GM21723 (cell line): ENCODE measurements around the gene ATF7IP.
"Not testable (repeated sequence)": the region's sequence is repeated elsewhere in the genome, so short reads cannot be mapped to it uniquely, and the experiment has no call there.

Experiments
- ATAC-seq: cut with Tn5 transposase; IDR thresholded peaks from one replicate; pipeline ENCODE4 v1.9.1; 2021; ENCODE audit warnings: mild to moderate bottlenecking, moderate library complexity; ENCODE audit not compliant: unreplicated experiment

The ATF7IP gene

DNA sequence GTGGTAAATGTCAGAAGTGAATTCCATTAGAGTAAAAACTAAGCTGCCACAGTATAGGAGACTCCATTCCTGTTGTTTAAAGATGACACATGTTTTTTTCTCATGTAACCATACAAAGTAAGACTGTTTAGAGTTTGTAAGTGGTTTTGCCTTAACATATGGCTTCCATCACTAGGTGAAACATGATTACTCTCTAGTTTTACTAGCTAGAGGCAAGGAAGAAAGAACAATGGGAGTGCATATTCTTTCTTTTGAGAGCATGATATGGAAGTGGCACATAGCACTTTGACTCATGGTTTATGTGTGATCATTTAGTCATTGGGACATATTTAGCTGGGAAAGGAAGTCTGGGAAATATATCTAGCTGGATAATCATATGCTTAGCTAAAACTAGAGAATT lies 7.7 kb downstream of the ATF7IP start:
- ATAC-seq: no peak

DNA sequence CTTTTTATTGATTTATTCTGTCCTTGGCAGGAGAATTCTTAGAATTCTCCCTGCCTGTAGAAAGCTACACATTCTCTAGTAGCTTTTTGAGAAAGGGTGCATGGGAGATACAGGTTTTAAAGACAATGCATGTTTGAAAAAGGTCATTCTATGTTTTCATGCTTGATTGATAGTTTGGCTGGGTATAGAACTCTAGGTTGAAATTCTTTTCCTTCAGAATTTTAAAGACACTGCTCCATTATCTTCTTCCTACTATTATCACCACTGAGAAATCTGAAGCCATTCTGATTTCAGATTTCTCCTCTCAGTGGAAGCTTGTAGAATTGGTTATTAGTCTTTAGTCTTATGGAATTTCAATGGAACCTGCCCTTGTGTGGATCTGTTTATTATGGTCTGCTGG lies 14.0 kb downstream of the ATF7IP start:
- no peak for ATAC-seq

DNA sequence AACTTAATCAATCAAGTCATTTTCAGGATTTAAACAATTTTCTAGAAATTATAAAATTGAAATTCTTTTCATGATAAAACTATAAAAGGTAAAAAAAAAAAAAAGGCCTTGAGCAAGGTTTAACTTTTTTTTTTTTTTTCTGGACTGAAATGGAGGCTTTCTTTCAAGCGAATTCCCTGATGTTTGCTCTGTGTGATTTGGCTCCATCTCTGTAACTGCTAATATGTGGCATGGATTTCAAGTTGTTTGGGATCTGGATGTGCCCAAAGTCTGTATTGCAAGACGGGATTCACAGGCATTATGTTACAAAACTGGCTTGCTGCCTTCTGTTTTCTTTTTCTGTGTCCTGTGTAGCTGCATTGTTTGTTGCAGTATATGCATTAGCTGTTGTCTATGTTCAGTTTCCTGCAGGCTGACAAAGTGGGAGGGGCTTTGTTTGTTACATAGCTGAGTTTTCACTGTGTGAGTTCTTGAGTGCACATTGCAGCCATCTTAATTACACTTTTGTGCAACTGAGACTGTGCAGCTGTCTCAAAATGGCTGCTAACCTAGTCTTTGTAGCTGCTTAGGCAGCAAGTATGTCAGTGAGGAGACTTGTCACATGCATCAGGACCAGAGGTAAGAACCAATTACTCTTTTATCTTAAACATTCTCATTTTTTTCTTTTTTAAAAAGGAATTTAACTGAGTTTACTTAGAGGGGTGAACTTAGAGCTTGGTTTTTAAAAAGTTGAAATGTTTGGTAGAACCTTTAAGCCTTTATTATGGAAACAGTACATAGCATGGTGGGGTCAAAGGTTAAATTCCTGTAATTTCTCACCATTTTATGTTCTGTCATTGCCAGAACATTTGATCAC lies 19.5 kb downstream of the ATF7IP start:
- peak; percentile 89 for ATAC-seq

DNA sequence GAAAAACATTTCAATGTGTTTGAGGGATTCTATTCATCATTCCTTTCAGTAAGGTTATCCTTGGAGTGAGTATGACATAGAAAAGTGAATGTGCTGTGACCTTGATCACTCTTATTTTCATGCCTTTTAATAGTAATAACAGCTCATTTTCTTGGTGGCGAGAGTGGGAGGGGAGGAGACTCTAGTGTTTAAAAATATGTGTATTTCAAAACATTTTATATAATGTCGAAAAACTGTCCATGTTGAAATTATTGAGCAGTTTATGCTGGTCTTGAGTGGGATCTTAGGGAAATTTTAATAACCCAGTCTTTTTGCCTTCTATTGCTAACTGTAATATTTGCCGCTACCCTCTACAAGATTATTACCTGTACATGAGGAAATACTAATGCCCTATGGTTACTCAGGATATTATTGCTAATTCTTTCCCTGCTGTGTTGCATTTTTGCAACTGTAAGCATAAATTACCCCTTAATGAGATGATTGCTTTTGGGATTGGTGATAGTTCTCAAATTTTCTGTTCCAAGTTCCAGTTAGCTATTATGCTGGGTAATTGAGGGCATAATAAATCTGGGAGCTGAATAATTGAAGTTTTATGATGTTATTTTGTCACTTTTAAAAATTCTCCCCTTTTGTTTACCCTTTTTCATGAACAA lies 21.9 kb downstream of the ATF7IP start:
- no peak for ATAC-seq

DNA sequence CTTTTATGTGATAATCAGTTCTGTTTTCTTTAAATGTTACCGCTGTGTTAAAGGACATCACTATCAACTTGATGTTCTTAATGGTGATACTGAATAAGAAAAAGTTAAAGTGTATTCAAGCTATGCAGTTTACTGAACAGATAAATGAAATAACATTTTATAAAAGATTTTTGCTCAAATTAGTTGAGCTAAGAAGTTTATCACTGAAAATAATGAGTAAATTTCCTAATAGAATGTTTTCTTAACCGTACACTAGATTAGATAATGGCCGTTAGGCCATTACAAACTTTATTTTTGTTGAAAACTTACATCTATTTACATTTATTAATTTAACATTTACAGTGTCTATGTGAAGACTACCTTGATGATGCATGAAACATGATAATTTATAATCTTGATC lies 25.0 kb downstream of the ATF7IP start:
- ATAC-seq: no peak

DNA sequence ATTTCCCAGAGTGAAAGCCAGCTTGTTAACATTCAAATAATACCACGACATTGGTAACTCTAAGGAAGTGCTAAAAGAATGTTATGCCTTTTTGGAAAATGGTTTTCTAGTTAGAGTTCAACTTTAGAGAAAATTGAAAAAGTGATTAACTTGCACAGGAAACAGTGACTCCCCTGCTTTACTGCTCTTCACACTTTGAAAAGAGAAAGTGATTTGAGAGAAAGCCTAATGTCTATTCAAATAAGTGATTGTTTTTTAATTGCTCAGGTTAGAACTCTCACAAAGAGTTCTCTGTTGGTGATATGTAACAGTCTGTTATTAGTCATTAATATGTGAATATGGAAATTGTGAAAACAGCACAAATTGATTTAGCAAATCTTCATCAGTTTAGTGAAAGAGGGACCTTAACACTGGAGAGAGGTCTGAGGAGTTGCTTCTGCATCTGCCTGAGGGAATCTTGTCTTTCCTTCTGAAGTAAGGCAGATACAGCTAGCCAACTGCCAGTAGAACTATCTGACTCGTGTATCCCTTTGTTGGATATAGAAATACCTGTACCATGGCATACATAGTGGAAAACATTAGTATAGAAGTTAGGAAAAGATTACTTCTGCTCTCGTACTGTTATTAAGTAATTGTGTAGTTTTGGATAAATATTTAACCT lies 25.5 kb downstream of the ATF7IP start:
- no peak for ATAC-seq

DNA sequence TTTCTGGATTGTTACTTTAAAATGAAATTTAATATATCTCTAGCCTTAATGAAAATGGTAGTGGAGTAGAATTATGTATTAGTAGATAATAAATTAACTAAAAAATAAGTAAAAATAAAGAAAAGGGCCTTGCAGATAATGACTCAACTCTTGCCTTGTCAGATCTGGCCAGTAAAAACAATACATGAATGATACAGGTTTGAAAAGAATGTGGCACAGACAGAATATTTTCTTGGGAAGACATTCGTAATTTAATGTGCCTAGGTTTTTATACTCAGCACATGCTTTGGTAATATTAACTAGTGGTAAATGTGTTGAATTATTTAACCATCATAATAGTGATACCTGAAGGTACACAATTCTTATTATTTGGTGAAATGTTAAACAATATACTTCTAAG lies 28.3 kb downstream of the ATF7IP start:
- ATAC-seq: no peak

DNA sequence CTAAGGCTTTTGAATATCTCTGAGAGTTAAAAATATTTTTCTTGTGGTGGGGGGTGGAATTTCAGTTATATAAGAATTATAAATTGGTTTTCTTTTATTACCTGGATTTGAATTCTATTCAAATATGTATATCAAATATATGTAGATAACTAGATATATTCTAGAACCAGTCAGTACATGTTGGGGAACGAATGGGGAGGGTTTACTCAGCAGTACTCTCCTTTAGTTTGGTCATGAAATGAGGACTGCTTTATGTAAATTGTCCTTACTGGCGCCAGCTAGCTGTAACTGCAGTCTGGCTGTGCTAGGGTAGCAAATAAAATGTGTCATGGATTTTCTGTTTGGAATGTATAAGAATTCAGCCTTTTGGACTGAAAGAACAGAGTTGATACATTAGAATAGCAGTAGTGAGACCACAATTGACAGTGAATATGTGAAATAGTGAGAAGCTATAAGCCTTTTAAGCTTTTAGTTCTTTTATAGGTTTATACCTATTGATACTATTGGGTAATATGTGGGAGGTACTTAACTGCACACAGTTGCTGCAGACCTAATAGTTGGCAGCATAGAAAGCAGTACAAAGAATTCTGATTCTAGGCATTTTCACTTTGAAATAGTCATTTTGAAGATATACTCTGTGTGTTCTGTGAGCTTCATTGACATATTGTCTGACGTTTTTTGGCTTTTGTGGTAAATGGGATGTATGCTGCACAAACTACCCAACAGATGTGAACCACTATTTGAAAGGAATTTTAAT lies 29.0 kb downstream of the ATF7IP start:
- ATAC-seq: peak; percentile 75

DNA sequence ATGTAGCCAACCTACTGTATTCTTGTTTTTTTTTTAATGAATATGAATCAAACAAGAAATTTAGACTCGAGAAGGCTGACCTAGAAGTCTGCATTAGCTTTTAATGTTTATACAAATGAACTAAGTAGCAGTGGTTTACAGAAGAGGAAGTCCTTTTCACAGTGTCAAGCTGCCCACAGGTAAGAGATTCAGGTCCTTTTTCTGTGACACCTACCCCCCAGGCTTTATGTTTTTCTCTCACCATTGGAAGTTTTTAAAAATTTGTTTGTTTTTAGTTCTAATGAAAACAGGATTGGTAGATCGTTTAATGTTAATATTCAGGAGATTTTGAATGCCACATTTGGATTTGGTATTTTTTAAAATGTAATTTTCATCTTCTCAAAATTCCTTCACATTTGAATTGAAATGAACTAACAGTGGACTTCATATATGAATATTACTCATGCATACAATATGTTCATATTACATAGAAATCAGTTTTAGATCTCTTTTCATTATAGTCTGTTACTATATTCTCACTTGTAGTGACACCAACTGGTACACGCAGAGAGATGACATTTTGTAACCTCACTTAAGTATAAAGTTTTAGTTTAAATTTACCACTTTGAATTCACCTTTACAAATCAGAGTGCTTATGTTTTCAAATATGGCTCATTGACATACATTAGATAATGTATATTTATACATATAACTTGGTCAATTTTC lies 29.7 kb downstream of the ATF7IP start:
- ATAC-seq: peak; percentile 58

DNA sequence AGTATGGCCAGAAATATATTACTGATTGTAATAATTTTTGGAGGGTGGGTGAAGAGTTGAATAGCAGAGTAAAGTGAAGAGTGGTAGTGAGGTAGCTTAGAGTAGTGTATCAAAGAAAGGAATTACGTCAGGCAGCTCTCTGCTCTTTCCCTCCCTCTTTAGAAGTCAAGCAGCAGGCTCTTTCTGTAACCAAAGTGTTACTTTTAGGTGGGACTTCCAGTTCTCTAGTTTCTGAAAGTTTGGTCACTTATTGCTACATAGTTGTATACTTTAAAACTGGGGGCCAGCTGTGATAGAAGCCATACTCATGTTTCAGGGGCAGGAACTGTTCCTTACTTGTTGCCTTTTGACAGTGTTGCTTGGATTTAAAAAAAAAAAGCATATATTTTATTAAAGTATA lies 30.6 kb downstream of the ATF7IP start:
- ATAC-seq: peak; percentile 56

DNA sequence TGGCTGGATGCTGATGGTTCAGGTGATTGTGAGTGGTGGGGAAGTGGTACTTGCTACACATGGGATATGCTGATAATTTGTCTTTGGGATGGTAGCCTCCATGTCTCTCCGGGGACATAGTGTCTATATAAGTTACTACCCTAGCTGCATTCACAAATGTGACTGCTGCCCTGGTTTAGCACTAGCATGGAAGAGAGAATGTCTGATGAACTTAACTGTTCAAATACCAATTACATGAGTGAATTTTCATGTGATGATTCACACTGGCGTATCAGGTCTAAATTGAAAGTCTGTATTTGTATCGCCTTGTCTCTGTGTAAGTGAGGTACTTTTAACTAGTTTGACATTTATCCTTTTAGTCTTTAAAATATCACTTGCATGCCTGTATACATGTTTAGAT lies 34.4 kb downstream of the ATF7IP start:
- no peak for ATAC-seq

DNA sequence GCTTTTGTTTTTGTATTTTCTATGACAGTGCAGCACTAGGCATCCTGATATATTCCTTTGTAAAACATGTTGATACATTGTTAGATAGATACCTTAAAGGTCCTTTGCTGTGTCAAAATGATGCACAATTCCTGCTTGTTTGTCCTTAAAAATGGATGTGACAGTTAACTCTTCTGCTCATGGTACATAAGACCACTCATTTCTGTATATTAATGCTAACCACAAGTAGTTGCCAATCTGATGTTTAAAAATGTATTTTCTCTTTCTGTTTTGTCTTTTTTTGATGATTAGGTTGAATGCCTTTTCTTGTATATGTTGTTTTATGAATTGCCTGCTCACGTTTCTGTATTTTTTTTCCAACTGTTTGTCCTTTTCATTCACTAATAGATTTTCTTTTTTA lies 35.1 kb downstream of the ATF7IP start:
- ATAC-seq: no peak

DNA sequence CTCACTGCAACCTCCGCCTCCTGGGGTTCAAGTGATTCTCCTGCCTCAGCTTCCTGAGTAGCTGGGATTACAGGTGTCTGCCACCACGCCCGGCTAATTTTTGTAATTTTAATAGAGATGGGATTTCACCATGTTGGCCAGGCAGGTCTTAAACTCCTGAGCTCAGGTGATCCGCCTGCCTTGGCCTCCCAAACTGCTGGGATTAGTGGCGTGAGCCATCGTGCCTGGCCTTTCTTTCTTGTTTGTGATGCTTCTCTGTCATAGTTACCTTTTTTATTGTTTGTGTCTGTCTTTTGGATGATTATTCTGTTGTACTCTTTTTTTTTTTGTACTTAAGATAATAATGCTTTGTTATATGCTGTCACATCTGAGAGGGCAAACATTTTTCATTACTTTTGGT lies 35.8 kb downstream of the ATF7IP start:
- not testable (repeated sequence) for ATAC-seq

DNA sequence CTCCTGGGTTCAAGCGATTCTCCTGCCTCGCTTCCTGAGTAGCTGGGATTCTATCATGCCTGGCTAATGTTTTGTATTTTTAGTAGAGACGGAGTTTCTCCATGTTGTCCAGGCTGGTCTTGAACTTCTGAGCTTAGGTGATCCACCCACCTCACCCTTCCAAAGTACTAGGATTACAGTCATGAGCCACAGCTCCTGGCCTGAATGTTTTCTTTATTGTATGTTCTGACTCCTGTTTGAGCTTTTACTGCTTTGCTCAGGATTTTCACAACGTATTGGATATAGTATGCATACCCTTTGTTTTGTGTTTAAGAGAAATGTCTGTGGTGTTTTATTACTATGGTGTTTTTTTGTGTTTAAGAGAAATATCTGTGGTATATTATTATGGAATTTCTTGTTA lies 37.2 kb downstream of the ATF7IP start:
- ATAC-seq: no peak

DNA sequence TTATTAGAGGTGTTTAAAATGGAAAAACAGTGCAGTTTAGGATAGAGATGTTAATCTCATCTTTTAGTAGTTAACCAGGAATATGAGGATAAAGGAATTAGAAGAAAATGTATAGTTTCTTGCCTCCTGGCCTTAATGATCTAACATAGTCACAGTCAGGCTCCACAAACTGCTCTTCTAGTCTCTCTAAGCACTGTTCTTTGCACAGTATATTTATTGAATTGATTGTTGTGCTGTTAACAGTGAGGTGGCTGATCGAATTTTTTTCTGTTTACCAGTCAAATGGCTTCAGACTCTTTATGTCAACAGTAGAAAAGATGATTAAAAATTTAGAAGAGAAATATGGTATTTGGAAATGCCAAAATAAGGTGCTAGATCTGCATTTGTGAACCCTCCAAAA lies 37.8 kb downstream of the ATF7IP start:
- ATAC-seq: peak; percentile 29

DNA sequence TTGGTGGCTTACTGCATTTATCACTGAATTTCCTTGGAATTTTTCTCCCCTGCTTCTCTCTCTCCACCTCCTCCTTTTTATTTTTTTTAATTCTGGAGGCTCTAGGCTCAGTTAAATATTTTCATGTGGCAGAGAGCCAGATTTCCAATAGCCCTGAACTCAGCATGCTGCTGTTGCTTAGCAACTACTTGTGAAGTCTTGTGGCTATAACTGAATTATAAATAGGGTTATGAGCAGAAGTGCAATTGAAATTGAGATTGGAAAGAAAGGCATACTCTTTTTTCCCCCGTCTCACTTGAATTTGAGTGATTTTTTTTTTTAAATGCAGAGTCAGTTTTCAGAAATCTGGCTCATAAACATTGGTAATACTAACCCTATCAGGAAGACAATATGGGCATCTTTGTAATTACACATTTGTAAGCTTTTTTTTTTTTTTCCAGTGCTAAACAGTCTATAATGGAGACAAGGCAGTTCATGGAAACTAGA lies 38.3 kb downstream of the ATF7IP start:
- peak; percentile 67 for ATAC-seq

DNA sequence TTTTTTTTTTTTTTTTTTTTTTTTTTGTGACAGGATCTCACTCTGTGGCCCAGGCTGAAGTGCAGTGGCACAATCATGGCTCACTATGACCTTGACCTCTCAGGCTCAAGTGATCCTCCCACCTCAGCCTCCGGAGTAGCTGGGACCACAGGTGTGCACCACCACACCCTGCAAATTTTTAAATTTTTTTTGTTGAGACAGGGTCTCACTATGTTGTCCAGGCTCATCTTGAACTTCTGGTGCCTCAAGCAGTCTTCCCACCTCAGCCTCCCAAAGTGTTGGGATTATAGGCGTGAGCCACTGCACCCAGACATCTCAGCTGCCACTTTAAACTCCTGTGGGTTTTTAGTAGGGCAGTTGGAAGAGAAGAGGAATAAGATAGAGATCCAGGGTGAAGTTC lies 39.9 kb downstream of the ATF7IP start:
- not testable (repeated sequence) for ATAC-seq

DNA sequence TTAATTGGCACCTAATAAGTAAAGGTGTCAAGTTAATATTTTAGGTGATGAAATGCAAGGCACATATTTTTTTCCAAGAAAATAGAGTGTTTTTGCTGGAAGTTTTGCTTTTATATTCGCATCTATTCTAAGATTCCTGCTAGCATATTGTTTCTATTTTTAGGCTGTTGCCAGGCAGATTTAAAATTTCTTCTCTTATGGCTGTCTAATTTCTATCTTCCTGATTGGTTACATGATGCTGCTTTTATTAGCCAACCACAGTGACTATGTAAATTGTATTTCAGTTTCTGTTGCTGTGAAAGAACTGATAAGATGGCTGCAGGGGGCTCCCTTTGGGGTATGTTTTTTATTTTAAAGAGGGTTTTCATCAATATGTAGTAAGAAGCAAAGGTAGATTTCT lies 42.7 kb downstream of the ATF7IP start:
- ATAC-seq: no peak

DNA sequence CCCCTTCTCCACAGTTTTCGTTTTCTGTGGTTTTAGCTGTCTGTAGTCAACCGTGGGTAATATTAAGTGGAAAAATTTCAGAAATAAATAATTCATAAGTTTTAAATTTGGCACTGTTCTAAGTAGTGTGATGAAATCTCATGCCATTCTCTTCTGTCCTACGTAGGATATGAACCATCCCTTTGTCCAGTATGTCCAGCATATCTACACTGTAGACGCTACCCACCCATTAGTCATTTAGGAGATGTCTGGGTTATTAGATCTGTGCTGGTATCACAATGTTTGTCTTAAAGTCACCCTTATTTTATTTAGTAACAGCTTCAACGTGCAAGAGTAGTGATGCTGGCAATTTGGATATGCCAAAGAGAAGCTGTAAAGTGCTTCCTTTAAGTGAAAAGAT lies 44.7 kb downstream of the ATF7IP start:
- ATAC-seq: no peak

DNA sequence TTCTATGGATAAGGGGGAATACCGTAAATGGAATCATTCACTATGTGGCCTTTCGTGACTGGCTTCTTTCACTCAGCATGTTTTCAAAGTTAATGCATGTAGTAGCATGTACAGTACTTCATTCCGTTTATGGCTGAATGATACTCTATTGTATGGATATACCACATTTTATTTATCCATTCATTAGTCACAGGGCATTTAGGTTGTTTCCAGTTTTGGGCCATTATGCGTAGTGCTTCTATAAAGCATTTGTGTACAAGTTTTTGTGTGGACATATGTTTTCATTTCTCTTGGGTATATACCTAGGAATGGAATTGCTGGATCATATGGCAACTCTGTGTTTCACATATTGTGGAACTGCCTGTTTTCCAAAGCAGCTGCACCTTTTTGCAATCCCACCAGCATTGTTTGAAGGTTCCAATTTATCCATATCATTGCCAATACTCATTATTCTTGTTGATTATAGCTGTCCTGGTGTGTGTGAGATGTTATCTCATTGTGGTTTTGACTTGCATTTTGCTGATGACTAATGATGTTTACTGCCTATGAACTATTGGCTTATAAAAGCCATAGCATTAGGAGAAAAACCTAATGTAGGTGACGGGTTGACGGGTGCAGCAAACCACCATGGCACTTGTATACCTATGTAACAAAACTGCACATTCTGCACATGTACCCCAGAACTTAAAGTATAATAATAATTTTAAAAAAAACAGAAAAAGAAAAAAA lies 45.5 kb downstream of the ATF7IP start:
- ATAC-seq: no peak
